SK-N-SH (cell line): ENCODE results near the gene PACSIN3. TPM values are rescaled to one million over a fixed set of nuclear protein-coding genes. Genes with fewer than 3 reads are reported as not detected.
A peak's percentile ranks its signal among the peaks of the same experiment; 100 is the strongest.

Source experiments
- CTCF ChIA-PET: fragments of 300-600, 350-600 bp; formaldehyde crosslinking; extraction: SDS; loops from one replicate; lab custom pipeline; 2021; lab: Yijun Ruan, JAX
- POLR2A ChIA-PET: fragments of 350-600 bp; sonication (Branson Sonifier 250); formaldehyde crosslinking; extraction: SDS; loops from one replicate; lab custom pipeline; 2020; ENCODE audit warnings: antibody characterized with exemption, inconsistent platforms; lab: Yijun Ruan, JAX
- DNase-seq: peaks from one replicate; pipeline ENCODE4 v3.0.0; 2012
- H2AFZ ChIP-seq: fragments of 200-600 bp; sonication (generic); 2 replicates; pipeline ENCODE4 v1.8.1; 2016; ENCODE audit warnings: antibody characterized with exemption, mild to moderate bottlenecking, low read depth
- H3F3A ChIP-seq: fragments of 200-600 bp; sonication (generic); replicated peaks from 2 replicates; pipeline ENCODE3; 2016; ENCODE audit warnings: antibody characterized with exemption, mild to moderate bottlenecking; ENCODE audit not compliant: insufficient read depth
- H3K27ac ChIP-seq, 2 experiments: fragments of 200-500 bp in 1 of 2; fragments of 200-600 bp in 1 of 2; sonication (Bioruptor generic) in 1 of 2; sonication (generic), shearing (Covaris generic) in 1 of 2; 2 replicates each; pipeline versions ENCODE4 v1.5.1 to v1.6.1; 2014 to 2016; ENCODE audit warnings: low read depth in 2 of 2, inconsistent platforms in 1 of 2, low read length in 1 of 2, mild to moderate bottlenecking in 1 of 2, mixed read lengths in 1 of 2
- H3K27me3 ChIP-seq: fragments of 200-600 bp; sonication (generic), shearing (Covaris generic); 2 replicates; pipeline ENCODE4 v1.6.1; 2016; ENCODE audit warnings: mixed run types; ENCODE audit not compliant: insufficient read depth
- H3K36me3 ChIP-seq, 2 experiments: fragments of 200-500 bp in 1 of 2; fragments of 200-600 bp in 1 of 2; sonication (Bioruptor generic) in 1 of 2; sonication (generic) in 1 of 2; replicated peaks in 1 of 2; 2 replicates each; pipeline versions ENCODE3 to v1.5.1; 2014 to 2016; ENCODE audit warnings: low read length in 1 of 2, mild to moderate bottlenecking in 1 of 2; ENCODE audit not compliant: insufficient read depth in 2 of 2, control insufficient read depth in 1 of 2
- H3K4me1 ChIP-seq, 2 experiments: fragments of 200-500 bp in 1 of 2; fragments of 200-600 bp in 1 of 2; sonication (Bioruptor generic) in 1 of 2; sonication (generic), shearing (Covaris generic) in 1 of 2; 2 replicates each; pipeline versions ENCODE4 v1.5.1 to v1.6.1; 2014 to 2016; ENCODE audit warnings: low read depth in 1 of 2, low read length in 1 of 2, mixed run types in 1 of 2; ENCODE audit not compliant: insufficient read depth in 2 of 2, control insufficient read depth in 1 of 2
- H3K4me2 ChIP-seq: fragments of 200-600 bp; sonication (generic), shearing (Covaris generic); 2 replicates; pipeline ENCODE4 v1.6.1; 2017; ENCODE audit warnings: mixed run types
- H3K4me3 ChIP-seq, 2 experiments: fragments of 200-500 bp in 1 of 2; fragments of 200-600 bp in 1 of 2; sonication (Bioruptor generic) in 1 of 2; sonication (generic), shearing (Covaris generic) in 1 of 2; 2 replicates each; pipeline versions ENCODE4 v1.5.1 to v1.8.1; 2014 to 2016; ENCODE audit warnings: low read depth in 2 of 2, inconsistent platforms in 1 of 2, low read length in 1 of 2, mild to moderate bottlenecking in 1 of 2, mixed read lengths in 1 of 2, moderate library complexity in 1 of 2
- H3K79me2 ChIP-seq: fragments of 200-600 bp; sonication (generic); 2 replicates; pipeline ENCODE4 v1.8.1; 2017; ENCODE audit warnings: mild to moderate bottlenecking; ENCODE audit not compliant: insufficient read depth
- H3K9ac ChIP-seq: fragments of 200-600 bp; sonication (generic); 2 replicates; pipeline ENCODE4 v1.6.1; 2017; ENCODE audit warnings: mixed run types
- H3K9me2 ChIP-seq: fragments of 200-600 bp; sonication (generic); 2 replicates; pipeline ENCODE4 v1.6.1; 2017; ENCODE audit warnings: mixed run types
- H3K9me3 ChIP-seq: fragments of 200-600 bp; sonication (generic); 2 replicates; pipeline ENCODE4 v1.6.1; 2017; ENCODE audit warnings: mixed run types, mild to moderate bottlenecking, moderate library complexity
- H4K20me1 ChIP-seq: fragments of 200-600 bp; sonication (generic); 2 replicates; pipeline ENCODE4 v1.6.1; 2017; ENCODE audit warnings: mild to moderate bottlenecking, mixed run types; ENCODE audit not compliant: insufficient read depth
- ELF1 ChIP-seq: IDR thresholded peaks from 2 replicates; pipeline ENCODE4 v1.4.0; 2012
- EP300 ChIP-seq, 2 experiments: IDR thresholded peaks; 2 replicates each; pipeline versions ENCODE4 v1.4.0 to v1.6.1; 2012; ENCODE audit warnings: borderline replicate concordance in 1 of 2, low read depth in 1 of 2, low read length in 1 of 2
- FOSL2 ChIP-seq: IDR thresholded peaks from 2 replicates; pipeline ENCODE4 v1.4.0; 2012; ENCODE audit warnings: low read depth, mild to moderate bottlenecking, moderate library complexity, borderline replicate concordance
- GABPA ChIP-seq: IDR thresholded peaks from 2 replicates; pipeline ENCODE4 v1.4.0; 2012; ENCODE audit warnings: low read depth, mild to moderate bottlenecking
- GATA2 ChIP-seq: sonication (generic); formaldehyde crosslinking; IDR thresholded peaks from 2 replicates; pipeline ENCODE4 v1.5.0; 2020; ENCODE audit warnings: mild to moderate bottlenecking, missing genetic modification reagents
- JUND ChIP-seq: IDR thresholded peaks from 2 replicates; pipeline ENCODE4 v1.4.0; 2012
- MAX ChIP-seq: IDR thresholded peaks from 2 replicates; pipeline ENCODE4 v1.4.0; 2012; ENCODE audit warnings: low read depth
- MXI1 ChIP-seq: IDR thresholded peaks from 2 replicates; pipeline ENCODE4 v1.6.1; 2012; ENCODE audit warnings: mild to moderate bottlenecking, low read depth, low read length, improper control_type of control experiment
- NFIC ChIP-seq: IDR thresholded peaks from 2 replicates; pipeline ENCODE4 v1.4.0; 2012; ENCODE audit warnings: borderline replicate concordance
- NRF1 ChIP-seq: IDR thresholded peaks from 2 replicates; pipeline ENCODE4 v1.6.1; 2012; ENCODE audit warnings: low read depth, mild to moderate bottlenecking, low read length
- SMC3 ChIP-seq: IDR thresholded peaks from 2 replicates; pipeline ENCODE4 v1.6.1; 2012; ENCODE audit warnings: low read depth, low read length, improper control_type of control experiment
- TAF1 ChIP-seq: IDR thresholded peaks from 2 replicates; pipeline ENCODE4 v1.6.1; 2012; ENCODE audit warnings: low read depth, mild to moderate bottlenecking, low read length, moderate library complexity, borderline replicate concordance
- TCF12 ChIP-seq: IDR thresholded peaks from 2 replicates; pipeline ENCODE4 v1.4.0; 2012
- TEAD4 ChIP-seq: IDR thresholded peaks from 2 replicates; pipeline ENCODE4 v1.4.0; 2012; ENCODE audit warnings: mild to moderate bottlenecking, borderline replicate concordance; ENCODE audit not compliant: insufficient read depth
- YY1 ChIP-seq: IDR thresholded peaks from 2 replicates; pipeline ENCODE4 v1.4.0; 2012; ENCODE audit warnings: low read depth, mild to moderate bottlenecking
- WGBS: methylation state at CpG from one replicate; pipeline ENCODE4 v1.1.6; 2017; ENCODE audit warnings: low lambda C conversion rate; 5-methylcytosine and 5-hydroxymethylcytosine counted together
- polyA plus RNA-seq, 3 experiments: library from polyadenylated mRNA; depleted of rRNA; stranded (reverse); fragments of >200 nt; gene quantifications; 2 replicates each; pipeline ENCODE4 v1.2.3, GENCODE V29; 2012
- TF ChIP-seq, protein P1 (sequence below): IDR thresholded peaks from 2 replicates; pipeline ENCODE4 v1.6.1; 2012; ENCODE audit warnings: mild to moderate bottlenecking, low read depth, low read length, moderate library complexity
- TF ChIP-seq, protein P2 (sequence below): fragments of 150-350 bp; IDR thresholded peaks from 2 replicates; pipeline ENCODE4 v1.6.1; 2017; ENCODE audit warnings: antibody characterized with exemption, low read length, low read depth, borderline replicate concordance
- TF ChIP-seq, protein P3 (sequence below): IDR thresholded peaks from 2 replicates; pipeline ENCODE4 v1.4.0; 2012; ENCODE audit warnings: low read depth, borderline replicate concordance

Gene PACSIN3
- polyA plus RNA-seq, 1 of the 3 experiments (the other 2 are of a cell fraction): 31.1 TPM

DNA sequence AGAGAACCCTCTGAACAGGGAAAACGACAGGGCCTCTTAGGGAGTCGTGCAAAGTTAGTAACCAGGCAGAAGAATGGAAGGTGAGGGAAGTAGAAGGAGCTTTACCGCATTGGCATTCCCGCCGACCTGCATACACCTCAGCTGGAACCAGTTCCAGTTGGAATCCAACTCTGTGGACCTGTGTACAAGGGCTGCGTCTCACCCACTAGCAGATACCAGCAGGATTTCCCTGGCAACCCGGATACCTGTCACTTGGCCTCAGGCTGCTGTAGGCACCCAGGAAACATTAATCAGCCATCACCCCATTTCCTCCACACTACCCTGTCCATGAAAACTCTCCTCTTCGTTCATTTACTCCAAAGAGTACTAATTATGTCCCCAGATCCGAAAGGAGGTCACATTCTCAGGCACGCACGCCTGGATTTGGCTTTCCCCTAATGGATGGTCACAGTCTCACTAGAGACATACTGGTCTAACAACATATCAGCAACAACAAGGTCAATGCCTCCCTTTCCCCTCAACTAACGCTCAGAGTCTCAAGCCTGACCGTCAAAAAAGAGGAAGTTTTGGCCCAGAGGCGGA, 10.4 kb downstream of the PACSIN3 start:
- H3F3A ChIP-seq: peaks cover 12% of the 10 kb centered on the region
- no peaks in the 10 kb centered on the region for H4K20me1 ChIP-seq
- POLR2A ChIA-PET: interaction anchor here (1.1 kb wide), 1 partner anchor 13 kb away, joined by 4 read pairs; no protein-coding TSS in a partner anchor
- peak overlapping the region; percentile 94 for H3K9ac ChIP-seq
- H2AFZ ChIP-seq: no peak overlapping the region
- H3K4me3 ChIP-seq: peak overlapping the region; percentile 88 to 99
- CTCF ChIA-PET: interaction anchor here (0.7 to 3.2 kb wide), 3 partner anchors 11 to 179 kb away, joined by 4 to 11 read pairs (median 7); no protein-coding TSS in a partner anchor
- H3K36me3 ChIP-seq: peaks cover 9 to 37% of the 10 kb centered on the region in 2 experiments
- no peak for DNase-seq
- H3K79me2 ChIP-seq: peaks cover 58% of the 10 kb centered on the region
- no peaks in the 10 kb centered on the region for H3K9me3 ChIP-seq
- TF ChIP-seq GABPA: no peak
- TF ChIP-seq MXI1: no peak
- TF ChIP-seq TAF1: no peak
- no peak for TF ChIP-seq EP300 (IDR thresholded peaks at IDR 0.05; ENCODE audit: borderline replicate concordance in 1 of 2, low read depth in 1 of 2, low read length in 1 of 2)
- TF ChIP-seq TCF12: no peak
- no peak for TF ChIP-seq YY1
- TF ChIP-seq NFIC: no peak
- TF ChIP-seq TEAD4: no peak
- TF ChIP-seq MAX: no peak
- H3K4me2 ChIP-seq: peak overlapping the region; percentile 89
- H3K4me1 ChIP-seq: peaks cover 15 to 18% of the 10 kb centered on the region in 2 experiments
- H3K27ac ChIP-seq: peak overlapping the region; percentile 91 to 94; a peak in 2 of 4 replicates
- WGBS: 38% methylated on average over 10 of the region's 14 CpGs
- no peaks in the 10 kb centered on the region for H3K9me2 ChIP-seq
- H3K27me3 ChIP-seq: no peaks in the 10 kb centered on the region

DNA sequence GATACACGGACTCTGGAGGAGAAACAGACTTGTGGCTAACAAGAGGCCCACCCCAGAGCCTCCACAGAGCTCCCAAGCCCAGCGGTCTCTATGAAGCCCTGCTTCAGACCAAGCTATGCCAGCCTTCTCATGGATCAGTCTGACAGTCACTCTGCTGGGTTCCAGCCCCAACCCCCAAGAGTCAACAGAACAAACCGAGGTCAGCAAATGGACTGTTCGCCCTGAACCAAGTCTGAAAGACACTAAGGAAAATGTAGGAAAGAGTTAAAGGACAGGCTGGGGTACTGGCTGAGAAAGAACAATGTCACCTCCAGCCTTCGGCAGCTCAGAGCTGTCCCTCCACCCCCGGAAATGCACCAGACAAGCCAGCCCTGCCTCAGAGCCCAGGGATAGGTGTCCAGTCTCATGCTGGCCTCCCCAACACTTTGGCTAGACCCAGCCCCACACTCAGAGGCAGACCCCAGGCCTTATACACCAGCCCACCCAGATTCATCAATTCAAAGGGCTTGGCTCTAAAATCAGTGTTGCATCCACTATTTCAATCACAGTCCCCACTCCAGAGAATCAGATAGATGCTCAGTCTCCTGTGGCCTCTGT, 13.4 kb downstream of the PACSIN3 start:
- Histone ChIP-seq H3K9me3 (no peaks in the 10 kb centered on the region), H3K4me3 (no peak overlapping the region), H3K27me3 (no peaks in the 10 kb centered on the region), H3K36me3 (peaks cover 30 to 46% of the 10 kb centered on the region in 2 experiments), H3K4me1 (peaks cover 15 to 16% of the 10 kb centered on the region in 2 experiments), H4K20me1 (no peaks in the 10 kb centered on the region), H3F3A (peaks cover 8% of the 10 kb centered on the region), H3K9ac (no peak overlapping the region), H3K79me2 (peaks cover 72% of the 10 kb centered on the region), H3K9me2 (no peaks in the 10 kb centered on the region), H3K4me2 (no peak overlapping the region), H3K27ac (no peak overlapping the region), H2AFZ (no peak overlapping the region)
- DNase-seq: no peak
- ChIA-PET CTCF (interaction anchor here (1.0 to 3.4 kb wide), 3 partner anchors 10 to 227 kb away, joined by 3 to 18 read pairs (median 6); no protein-coding TSS in a partner anchor), POLR2A (interaction anchor here (0.9 kb wide), 1 partner anchor 15 kb away, joined by 3 read pairs; no protein-coding TSS in a partner anchor)
- WGBS: 89% methylated on average over 6 of the region's 6 CpGs
- TF ChIP-seq, protein P1, sequence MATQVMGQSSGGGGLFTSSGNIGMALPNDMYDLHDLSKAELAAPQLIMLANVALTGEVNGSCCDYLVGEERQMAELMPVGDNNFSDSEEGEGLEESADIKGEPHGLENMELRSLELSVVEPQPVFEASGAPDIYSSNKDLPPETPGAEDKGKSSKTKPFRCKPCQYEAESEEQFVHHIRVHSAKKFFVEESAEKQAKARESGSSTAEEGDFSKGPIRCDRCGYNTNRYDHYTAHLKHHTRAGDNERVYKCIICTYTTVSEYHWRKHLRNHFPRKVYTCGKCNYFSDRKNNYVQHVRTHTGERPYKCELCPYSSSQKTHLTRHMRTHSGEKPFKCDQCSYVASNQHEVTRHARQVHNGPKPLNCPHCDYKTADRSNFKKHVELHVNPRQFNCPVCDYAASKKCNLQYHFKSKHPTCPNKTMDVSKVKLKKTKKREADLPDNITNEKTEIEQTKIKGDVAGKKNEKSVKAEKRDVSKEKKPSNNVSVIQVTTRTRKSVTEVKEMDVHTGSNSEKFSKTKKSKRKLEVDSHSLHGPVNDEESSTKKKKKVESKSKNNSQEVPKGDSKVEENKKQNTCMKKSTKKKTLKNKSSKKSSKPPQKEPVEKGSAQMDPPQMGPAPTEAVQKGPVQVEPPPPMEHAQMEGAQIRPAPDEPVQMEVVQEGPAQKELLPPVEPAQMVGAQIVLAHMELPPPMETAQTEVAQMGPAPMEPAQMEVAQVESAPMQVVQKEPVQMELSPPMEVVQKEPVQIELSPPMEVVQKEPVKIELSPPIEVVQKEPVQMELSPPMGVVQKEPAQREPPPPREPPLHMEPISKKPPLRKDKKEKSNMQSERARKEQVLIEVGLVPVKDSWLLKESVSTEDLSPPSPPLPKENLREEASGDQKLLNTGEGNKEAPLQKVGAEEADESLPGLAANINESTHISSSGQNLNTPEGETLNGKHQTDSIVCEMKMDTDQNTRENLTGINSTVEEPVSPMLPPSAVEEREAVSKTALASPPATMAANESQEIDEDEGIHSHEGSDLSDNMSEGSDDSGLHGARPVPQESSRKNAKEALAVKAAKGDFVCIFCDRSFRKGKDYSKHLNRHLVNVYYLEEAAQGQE: no peak
- no peak for TF ChIP-seq GATA2
- no peak for TF ChIP-seq TAF1
- TF ChIP-seq, protein P2, sequence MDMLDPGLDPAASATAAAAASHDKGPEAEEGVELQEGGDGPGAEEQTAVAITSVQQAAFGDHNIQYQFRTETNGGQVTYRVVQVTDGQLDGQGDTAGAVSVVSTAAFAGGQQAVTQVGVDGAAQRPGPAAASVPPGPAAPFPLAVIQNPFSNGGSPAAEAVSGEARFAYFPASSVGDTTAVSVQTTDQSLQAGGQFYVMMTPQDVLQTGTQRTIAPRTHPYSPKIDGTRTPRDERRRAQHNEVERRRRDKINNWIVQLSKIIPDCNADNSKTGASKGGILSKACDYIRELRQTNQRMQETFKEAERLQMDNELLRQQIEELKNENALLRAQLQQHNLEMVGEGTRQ: no peak
- no peak for TF ChIP-seq JUND
- no peak for TF ChIP-seq TEAD4
- no peak for TF ChIP-seq SMC3
- TF ChIP-seq FOSL2: no peak
- TF ChIP-seq ELF1: no peak
- TF ChIP-seq, protein P3, sequence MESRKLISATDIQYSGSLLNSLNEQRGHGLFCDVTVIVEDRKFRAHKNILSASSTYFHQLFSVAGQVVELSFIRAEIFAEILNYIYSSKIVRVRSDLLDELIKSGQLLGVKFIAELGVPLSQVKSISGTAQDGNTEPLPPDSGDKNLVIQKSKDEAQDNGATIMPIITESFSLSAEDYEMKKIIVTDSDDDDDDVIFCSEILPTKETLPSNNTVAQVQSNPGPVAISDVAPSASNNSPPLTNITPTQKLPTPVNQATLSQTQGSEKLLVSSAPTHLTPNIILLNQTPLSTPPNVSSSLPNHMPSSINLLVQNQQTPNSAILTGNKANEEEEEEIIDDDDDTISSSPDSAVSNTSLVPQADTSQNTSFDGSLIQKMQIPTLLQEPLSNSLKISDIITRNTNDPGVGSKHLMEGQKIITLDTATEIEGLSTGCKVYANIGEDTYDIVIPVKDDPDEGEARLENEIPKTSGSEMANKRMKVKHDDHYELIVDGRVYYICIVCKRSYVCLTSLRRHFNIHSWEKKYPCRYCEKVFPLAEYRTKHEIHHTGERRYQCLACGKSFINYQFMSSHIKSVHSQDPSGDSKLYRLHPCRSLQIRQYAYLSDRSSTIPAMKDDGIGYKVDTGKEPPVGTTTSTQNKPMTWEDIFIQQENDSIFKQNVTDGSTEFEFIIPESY: no peak
- no peak for TF ChIP-seq NFIC
- no peak for TF ChIP-seq MXI1
- TF ChIP-seq EP300 (IDR thresholded peaks at IDR 0.05; ENCODE audit: borderline replicate concordance in 1 of 2, low read depth in 1 of 2, low read length in 1 of 2): no peak
- TF ChIP-seq NRF1: no peak
